DND-41 (cell line): Measurements from ENCODE around the gene COPA.
A peak's percentile ranks its signal among the peaks of the same experiment; 100 is the strongest.

Source experiments
- ATAC-seq: fragments of 200-7000 bp; cut with Tn5 transposase; 3 replicates; pipeline ENCODE4 v1.9.1; 2021; ENCODE audit warnings: low read depth; ENCODE audit not compliant: insufficient read depth
- DNase-seq: peaks from one replicate; pipeline ENCODE4 v3.0.0-alpha.2; 2020
- H2AFZ ChIP-seq: 2 replicates; pipeline ENCODE4 v1.6.0; 2012; ENCODE audit warnings: low read depth, low read length
- H3K27ac ChIP-seq: 2 replicates; pipeline ENCODE4 v1.5.1; 2012; ENCODE audit warnings: low read length, inconsistent platforms
- H3K27me3 ChIP-seq: fragments of 200-600 bp; sonication (generic); 2 replicates; pipeline ENCODE4 v1.6.0; 2012; ENCODE audit warnings: low read length, mild to moderate bottlenecking, inconsistent platforms; ENCODE audit not compliant: insufficient read depth, poor library complexity
- H3K36me3 ChIP-seq: 2 replicates; pipeline ENCODE4 v1.5.1; 2012; ENCODE audit warnings: low read length, inconsistent platforms; ENCODE audit not compliant: insufficient read depth
- H3K4me1 ChIP-seq: 2 replicates; pipeline ENCODE4 v1.5.1; 2012; ENCODE audit warnings: mild to moderate bottlenecking, low read length; ENCODE audit not compliant: insufficient read depth
- H3K4me2 ChIP-seq: 2 replicates; pipeline ENCODE4 v1.6.0; 2012; ENCODE audit warnings: mild to moderate bottlenecking, moderate library complexity, low read length, inconsistent platforms; ENCODE audit not compliant: insufficient read depth
- H3K4me3 ChIP-seq, 2 experiments: fragments of 200-600 bp in 1 of 2; shearing (Covaris generic) in 1 of 2; 2 replicates each; pipeline ENCODE4 v1.5.1; 2012 to 2016; ENCODE audit warnings: inconsistent platforms in 2 of 2, low read length in 2 of 2, mild to moderate bottlenecking in 2 of 2, low read depth in 1 of 2, moderate library complexity in 1 of 2
- H3K79me2 ChIP-seq: 2 replicates; pipeline ENCODE4 v1.6.0; 2012; ENCODE audit warnings: low read length, inconsistent platforms; ENCODE audit not compliant: insufficient read depth
- H3K9ac ChIP-seq: 2 replicates; pipeline ENCODE4 v1.6.0; 2012; ENCODE audit warnings: low read depth, mild to moderate bottlenecking, inconsistent platforms, low read length, moderate library complexity
- H3K9me3 ChIP-seq: 2 replicates; pipeline ENCODE4 v1.5.1; 2012; ENCODE audit warnings: low read length, moderate library complexity, mild to moderate bottlenecking, inconsistent platforms; ENCODE audit not compliant: insufficient read depth, severe bottlenecking
- H4K20me1 ChIP-seq: 2 replicates; pipeline ENCODE4 v1.6.0; 2012; ENCODE audit warnings: low read length; ENCODE audit not compliant: insufficient read depth
- CTCF ChIP-seq: IDR thresholded peaks from 2 replicates; pipeline ENCODE4 v1.5.1; 2012; ENCODE audit warnings: borderline replicate concordance, low read length, moderate library complexity, mild to moderate bottlenecking; ENCODE audit not compliant: poor library complexity, severe bottlenecking; ENCODE audit errors: extremely low read depth
- EZH2 ChIP-seq: IDR thresholded peaks from 3 replicates; pipeline ENCODE4 v1.6.1; 2012; ENCODE audit warnings: borderline replicate concordance, low read depth, mild to moderate bottlenecking, moderate library complexity, low read length, inconsistent platforms; ENCODE audit not compliant: severe bottlenecking

COPA gene

GRCh38 chr1:160285506-160285905 is 57.5 kb downstream of the COPA start:
- ATAC-seq: no peak
- no peaks in the 10 kb centered on the region for H3K27me3 ChIP-seq
- H2AFZ ChIP-seq: peak overlapping the region; percentile 76
- H3K9me3 ChIP-seq: no peaks in the 10 kb centered on the region
- peaks cover 17% of the 10 kb centered on the region for H3K79me2 ChIP-seq
- peaks cover 39% of the 10 kb centered on the region for H3K36me3 ChIP-seq
- TF ChIP-seq CTCF: no peak
- no peaks in the 10 kb centered on the region for H4K20me1 ChIP-seq
- peak overlapping the region; percentile 99 for H3K4me2 ChIP-seq
- 0 out of 2 replicates have a peak overlapping the region, but pooled peaks have one; percentile 91 for H3K9ac ChIP-seq
- no peak overlapping the region for H3K27ac ChIP-seq
- peak overlapping the region; percentile 82; a peak in 3 of 4 replicates for H3K4me3 ChIP-seq
- DNase-seq: no peak
- H3K4me1 ChIP-seq: peaks cover 26% of the 10 kb centered on the region

GRCh38 chr1:160284782-160285344 is 58.2 kb downstream of the COPA start, which contains the start of gene PEX19:
PEX19 (minus strand) TSS chr1:160285133; CDS start chr1:160285124, 9 bp downstream.
- H3K79me2 ChIP-seq: peaks cover 17% of the 10 kb centered on the region
- TF ChIP-seq CTCF: no peak
- no peak for TF ChIP-seq EZH2

GRCh38 chr1:160284220-160284781 is 58.7 kb downstream of the COPA start:
- H3K4me2 ChIP-seq: peak overlapping the region; percentile 99
- H2AFZ ChIP-seq: peak overlapping the region; percentile 92
- H3K36me3 ChIP-seq: peaks cover 39% of the 10 kb centered on the region
- peak overlapping the region; percentile 91 for H3K9ac ChIP-seq
- no peaks in the 10 kb centered on the region for H3K9me3 ChIP-seq
- DNase-seq (no peak), ATAC-seq (peak; percentile 27)
- TF ChIP-seq EZH2 (no peak), CTCF (no peak)
- peak overlapping the region; percentile 82 for H3K27ac ChIP-seq
- H3K4me3 ChIP-seq: peak overlapping the region; percentile 82
- H3K4me1 ChIP-seq: peaks cover 26% of the 10 kb centered on the region
- H3K79me2 ChIP-seq: peaks cover 17% of the 10 kb centered on the region
- H4K20me1 ChIP-seq: no peaks in the 10 kb centered on the region
- no peaks in the 10 kb centered on the region for H3K27me3 ChIP-seq

More at GRCh38 chr1:160284782-160285344, 58.2 kb downstream of the COPA start, which contains the start of gene PEX19:
- Histone ChIP-seq H3K27me3 (no peaks in the 10 kb centered on the region), H3K4me2 (peak within 1 kb of the TSS; percentile 99), H3K4me1 (peaks cover 26% of the 10 kb centered on the region), H2AFZ (peak within 1 kb of the TSS; percentile 92), H3K36me3 (peaks cover 39% of the 10 kb centered on the region), H3K27ac (peak within 1 kb of the TSS; percentile 82), H3K9me3 (no peaks in the 10 kb centered on the region), H3K4me3 (peak within 1 kb of the TSS; percentile 82), H3K9ac (peak within 1 kb of the TSS; percentile 91), H4K20me1 (no peaks in the 10 kb centered on the region)
- ATAC-seq (peak; percentile 99), DNase-seq (peak; percentile 95)
